ENCODE measurements around the gene SETD2.
"Not testable (repeated sequence)": the region's sequence is repeated elsewhere in the genome, so short reads cannot be mapped to it uniquely, and the experiment has no call there.

Gene SETD2

GRCh38 chr3:47102081-47102600 lies 61.8 kb downstream of the SETD2 start:
- no peak for DNase-seq (ENCODE audit: low spot score)

DNA sequence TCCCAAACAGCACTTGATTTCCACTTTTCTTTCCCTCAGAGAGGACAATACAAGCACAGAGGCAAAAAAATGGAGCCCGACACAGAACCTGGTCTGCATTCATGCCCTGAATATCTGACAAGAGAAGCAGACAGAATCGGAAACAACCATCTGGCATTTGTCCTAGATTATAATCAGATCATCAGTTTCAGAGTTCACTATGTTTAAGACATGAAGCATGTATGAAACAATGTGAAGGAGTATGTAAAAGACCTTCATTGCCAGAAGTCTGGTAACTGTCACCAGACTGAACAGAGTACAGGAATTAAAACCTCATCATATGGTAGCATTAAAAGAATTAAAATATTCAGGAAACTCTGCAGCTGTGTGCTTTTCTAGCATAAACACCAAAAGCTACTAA lies 65.0 kb downstream of the SETD2 start:
- no peak for DNase-seq (ENCODE audit: low spot score)

GRCh38 chr3:47097864-47098263 lies 66.0 kb downstream of the SETD2 start:
- DNase-seq (ENCODE audit: low spot score) = no peak

GRCh38 chr3:47096959-47097358 lies 67.0 kb downstream of the SETD2 start:
- DNase-seq (ENCODE audit: low spot score) = peak; percentile 33

DNA sequence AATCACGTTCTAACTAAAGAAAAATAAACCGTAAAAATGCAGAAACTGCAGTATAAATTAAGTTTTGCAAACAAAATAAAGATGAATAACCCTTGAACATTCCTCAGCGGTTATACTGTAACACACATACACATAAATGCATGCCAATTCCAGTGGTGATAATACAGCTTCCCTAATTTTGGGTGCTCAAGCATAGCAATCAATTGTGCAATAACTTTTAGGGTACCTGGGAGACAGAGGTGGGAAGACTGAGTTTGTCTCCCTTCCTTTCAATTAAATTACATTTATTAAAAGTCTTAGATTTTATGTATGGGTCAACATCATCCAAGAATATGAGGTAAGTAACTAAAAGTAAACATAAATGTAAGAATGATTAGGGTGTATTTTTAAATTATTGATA lies 71.8 kb downstream of the SETD2 start:
- DNase-seq (ENCODE audit: low spot score) = no peak

GRCh38 chr3:47089630-47090029 lies 74.3 kb downstream of the SETD2 start:
- no peak for DNase-seq (ENCODE audit: low spot score)

DNA sequence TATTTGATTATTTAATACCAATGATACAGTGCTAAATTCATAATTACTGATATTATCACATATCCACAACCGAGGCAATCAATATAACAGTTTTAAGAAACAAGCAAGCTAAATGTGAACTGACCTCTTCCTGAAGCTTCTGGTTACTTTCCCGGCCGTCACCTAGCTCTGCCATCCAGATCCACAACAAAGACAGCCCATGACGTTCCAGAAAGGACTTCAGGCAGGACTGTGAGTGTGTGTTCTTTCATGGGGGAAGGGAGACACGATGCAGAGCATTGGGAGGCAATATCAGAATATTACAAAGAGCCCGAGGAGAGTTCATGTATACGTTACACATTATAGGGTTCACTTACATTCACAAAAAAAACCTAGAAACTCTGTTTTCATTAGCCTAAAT lies 77.8 kb downstream of the SETD2 start:
- no peak for DNase-seq (ENCODE audit: low spot score)

GRCh38 chr3:47083786-47084185 lies 80.1 kb downstream of the SETD2 start:
- no peak for DNase-seq (ENCODE audit: low spot score)

GRCh38 chr3:47082519-47082918 lies 81.4 kb downstream of the SETD2 start:
- no peak for DNase-seq (ENCODE audit: low spot score)

DNA sequence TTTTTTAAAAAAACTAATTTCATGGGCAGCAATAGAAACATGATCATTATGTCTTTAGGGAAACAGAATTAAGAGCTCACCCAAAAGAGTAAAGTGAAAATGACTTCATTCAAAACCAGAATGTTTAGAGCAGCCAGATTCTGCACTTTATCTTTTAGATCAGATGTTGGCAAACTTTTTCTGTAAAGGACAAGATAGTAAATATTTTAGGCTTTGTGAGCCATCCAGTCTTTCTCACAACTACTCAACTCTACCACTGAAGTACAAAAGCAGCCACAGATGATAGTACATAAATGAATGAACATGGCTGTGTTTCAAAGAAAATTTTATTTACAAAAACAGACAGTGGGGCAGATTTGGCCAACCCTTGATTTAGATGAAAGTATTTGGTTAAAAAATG lies 84.5 kb downstream of the SETD2 start:
- no peak for DNase-seq (ENCODE audit: low spot score)

- no peak for DNase-seq (ENCODE audit: low spot score)
Measured at GRCh38 chr3:47073685-47074084, 90.2 kb downstream of the SETD2 start.

DNA sequence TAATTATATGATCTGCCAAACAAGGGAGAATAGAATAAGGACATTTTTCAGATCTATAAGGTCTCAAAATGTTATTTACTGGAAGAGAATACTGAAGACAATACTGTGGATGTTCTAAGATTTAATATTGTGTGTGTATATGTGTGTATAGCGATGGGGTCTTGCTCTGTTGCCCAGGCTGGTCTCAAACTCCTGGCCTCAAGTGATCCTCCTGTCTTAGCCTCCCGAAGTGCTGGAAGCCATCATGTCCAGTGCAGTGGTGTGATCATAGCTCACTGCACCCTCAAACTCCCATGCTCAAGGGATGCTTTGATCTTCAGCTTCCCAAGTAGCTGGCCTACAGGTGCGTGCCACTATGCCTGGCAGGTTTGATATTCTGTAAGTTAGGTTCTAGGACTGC lies 93.1 kb downstream of the SETD2 start:
- DNase-seq (ENCODE audit: low spot score) = no peak

GRCh38 chr3:47066259-47066658 lies 97.7 kb downstream of the SETD2 start:
- not testable (repeated sequence) for DNase-seq (ENCODE audit: low spot score)

DNA sequence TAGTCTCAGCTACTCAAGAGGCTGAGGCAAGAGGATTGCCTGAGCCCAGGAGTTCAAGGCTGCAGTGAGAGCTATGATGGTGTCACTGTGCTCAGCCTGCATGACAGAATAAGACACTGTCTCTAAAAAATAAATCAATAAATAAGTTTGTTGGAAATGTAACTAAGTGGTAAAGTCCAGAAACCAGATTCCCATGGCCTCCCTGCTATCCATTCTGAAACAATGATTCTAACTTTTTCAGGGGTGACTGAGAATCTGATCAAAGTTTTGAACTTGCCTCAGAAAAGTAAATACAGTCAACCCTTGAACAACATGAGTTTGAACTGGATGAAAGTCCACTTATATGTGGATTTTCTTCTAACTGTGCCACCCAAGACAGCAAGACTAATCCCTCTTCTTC lies 98.2 kb downstream of the SETD2 start:
- no peak for DNase-seq (ENCODE audit: low spot score)

GRCh38 chr3:47065058-47065457 lies 98.9 kb downstream of the SETD2 start:
- DNase-seq (ENCODE audit: low spot score) = no peak

DNA sequence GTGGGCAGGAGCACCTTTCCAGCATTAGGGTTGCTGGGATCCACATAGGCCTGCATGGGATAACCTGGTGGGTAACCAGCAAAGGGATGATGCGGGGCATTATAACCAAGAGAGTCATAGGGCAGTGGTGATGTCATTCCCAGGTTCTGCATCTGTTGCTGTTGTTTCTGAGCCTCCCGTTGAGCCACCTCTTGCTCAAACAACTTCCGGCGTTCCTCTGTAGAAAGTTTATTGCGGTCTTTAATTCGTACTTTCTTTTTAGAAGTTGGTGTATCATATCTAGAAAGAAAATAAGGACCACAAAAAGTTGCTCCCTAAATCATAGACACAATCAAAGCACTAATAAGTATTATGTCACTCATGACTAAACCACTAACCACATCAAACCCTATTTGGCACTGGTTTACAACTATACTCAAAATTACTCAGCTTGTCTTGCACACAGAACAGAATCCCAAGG lies 106.7 kb downstream of the SETD2 start:
- DNase-seq (ENCODE audit: low spot score) = peak; percentile 62

DNA sequence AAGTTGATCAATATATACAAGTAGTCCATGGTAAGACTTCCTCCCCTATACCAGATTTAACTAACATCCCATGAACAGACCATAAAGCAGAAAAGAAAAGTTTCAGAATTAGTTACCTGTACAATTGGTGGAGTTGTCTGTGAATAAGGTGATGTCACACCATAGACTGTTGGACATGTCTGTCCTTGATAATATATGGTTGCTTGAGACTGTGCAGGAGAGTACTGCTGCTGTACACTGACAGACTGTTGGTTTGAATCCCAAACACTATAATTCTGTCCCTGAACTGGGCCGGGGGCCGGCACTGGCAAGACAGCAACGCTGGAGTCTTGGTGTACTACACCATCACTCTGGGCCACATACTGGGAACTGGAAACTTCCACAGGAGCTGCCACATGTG lies 107.2 kb downstream of the SETD2 start:
- no peak for DNase-seq (ENCODE audit: low spot score)

DNA sequence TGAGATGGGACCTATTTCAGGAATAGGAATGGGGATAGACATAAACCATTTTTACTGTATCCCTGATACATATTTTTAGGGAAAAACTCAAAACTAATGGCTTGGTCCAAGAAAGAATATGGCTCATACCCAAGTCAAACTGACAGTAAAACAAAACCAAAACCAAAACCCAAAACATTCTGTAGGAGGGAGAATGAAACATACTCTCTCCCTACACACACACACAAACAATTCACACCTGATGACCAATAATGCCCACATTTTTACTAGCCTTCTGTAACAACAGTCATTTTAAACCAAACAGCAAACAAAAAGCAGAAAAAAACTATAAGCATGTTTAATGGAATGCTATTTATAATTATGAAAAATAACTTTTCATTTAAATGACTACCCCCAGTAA lies 109.5 kb downstream of the SETD2 start:
- DNase-seq (ENCODE audit: low spot score) = no peak

- no peak for DNase-seq (ENCODE audit: low spot score)
Measured at GRCh38 chr3:47047673-47048072, 116.2 kb downstream of the SETD2 start.

GRCh38 chr3:47047069-47047468 lies 116.8 kb downstream of the SETD2 start:
- DNase-seq (ENCODE audit: low spot score) = no peak

DNA sequence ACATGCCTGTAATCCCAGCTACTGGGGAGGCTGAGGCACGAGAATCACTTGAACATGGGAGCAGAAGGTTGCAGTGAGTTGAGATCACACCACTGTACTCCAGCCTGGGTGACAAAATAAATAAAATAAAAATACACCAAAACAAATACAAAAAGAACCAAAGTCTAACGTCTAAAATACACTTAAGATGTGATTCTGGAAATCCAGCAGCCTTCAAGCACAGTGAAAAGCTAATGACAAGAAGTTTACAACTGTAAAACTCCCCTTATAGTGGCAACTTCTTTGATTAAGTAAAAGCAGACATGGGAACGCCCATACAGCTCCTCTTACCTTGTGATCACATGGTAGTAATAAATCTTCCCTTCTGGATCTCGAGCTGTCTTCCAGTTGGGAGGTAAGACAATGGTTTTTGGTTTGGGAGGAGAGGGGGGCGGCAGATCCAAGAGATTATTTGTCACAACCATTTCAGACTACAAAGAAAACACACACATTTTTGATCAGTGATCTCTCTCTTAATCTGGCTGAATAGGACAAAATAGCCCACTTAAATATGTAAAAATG lies 121.6 kb downstream of the SETD2 start:
- DNase-seq (ENCODE audit: low spot score) = no peak

DNA sequence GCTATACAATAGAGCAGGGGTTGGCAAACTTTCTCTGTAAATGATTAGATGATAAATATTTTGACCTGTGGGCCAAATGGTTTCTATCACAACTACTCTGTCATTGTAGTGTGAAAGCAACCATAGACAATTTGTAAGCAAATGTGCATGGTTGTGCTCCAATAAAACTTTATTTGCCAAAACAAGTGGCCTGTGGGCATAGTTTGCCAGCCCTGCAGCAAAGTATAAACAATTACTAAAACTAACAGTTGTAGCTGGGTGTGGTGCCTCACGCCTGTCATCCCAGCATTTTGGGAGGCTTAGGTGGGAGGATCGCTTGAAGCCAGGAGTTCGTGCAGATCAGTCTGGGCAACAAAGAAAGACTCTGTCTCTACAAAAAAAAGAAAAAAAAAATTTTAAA lies 122.8 kb downstream of the SETD2 start:
- DNase-seq (ENCODE audit: low spot score) = no peak

DNA sequence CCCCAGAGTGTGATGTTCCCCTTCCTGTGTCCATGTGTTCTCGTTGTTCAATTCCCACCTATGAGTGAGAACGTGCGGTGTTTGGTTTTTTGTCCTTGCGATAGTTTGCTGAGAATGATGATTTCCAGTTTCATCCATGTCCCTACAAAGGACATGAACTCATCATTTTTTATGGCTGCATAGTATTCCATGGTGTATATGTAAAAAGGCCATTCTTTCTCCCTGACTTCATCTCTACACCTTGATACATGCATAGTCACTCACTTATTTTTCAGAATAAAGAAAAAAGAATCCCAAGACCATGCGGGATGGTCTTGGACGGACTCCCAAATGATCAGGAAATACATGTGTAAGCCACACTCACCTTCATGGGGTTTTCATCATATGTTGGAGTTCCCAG lies 126.6 kb downstream of the SETD2 start:
- not testable (repeated sequence) for DNase-seq (ENCODE audit: low spot score)

- no peak for DNase-seq (ENCODE audit: low spot score)
Measured at GRCh38 chr3:47036145-47036544, 127.8 kb downstream of the SETD2 start.

DNA sequence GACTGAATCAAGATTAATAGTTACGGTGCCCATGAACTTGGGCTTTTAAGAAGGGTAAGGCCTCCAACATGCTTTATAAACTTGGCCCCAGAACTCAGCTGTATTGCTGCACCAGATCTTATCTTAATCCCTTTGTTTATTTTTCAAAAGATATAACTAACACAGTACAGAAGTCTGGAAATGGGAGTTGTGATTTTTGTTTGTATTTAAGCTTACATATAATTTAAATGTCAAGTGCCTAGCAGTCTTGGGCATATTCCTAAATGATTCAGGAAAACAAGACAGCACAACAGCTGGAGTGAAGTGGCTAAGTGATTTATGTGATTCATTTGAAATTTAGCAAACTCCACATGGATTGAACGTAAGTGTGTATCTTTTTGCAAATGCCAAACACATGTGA lies 128.3 kb downstream of the SETD2 start:
- no peak for DNase-seq (ENCODE audit: low spot score)
